ENCODE results near the gene PRKAG2. TPM values are rescaled to one million over a fixed set of nuclear protein-coding genes. Genes with fewer than 3 reads are reported as not detected.

Gene PRKAG2
- total and polyA plus RNA-seq, 2 of the 8 experiments (the other 6 are each of a cell fraction or from before 2014, with no cell fraction given): 7.5 to 18.1 TPM

GRCh38 chr7:151558575-151558974, 318.3 kb downstream of the PRKAG2 start:
- 91% methylated on average over 6 of the region's 6 CpGs; no CpG with 5 or more reads in 1 of the 2 experiments for WGBS, 2 experiments (ENCODE audit: extremely low coverage in 1 of 2, insufficient coverage in 1 of 2, insufficient read length in 1 of 2, insufficient replicate concordance in 2 of 2, low coverage in 1 of 2, low lambda C conversion rate in 2 of 2, missing lambda C conversion rate in 1 of 2)
- H3K9ac ChIP-seq (replicated peaks in 1 of 4; ENCODE audit: extremely low read depth in 1 of 4, low read depth in 3 of 4, low read length in 3 of 4): no peak overlapping the region
- no peaks in the 10 kb centered on the region for H3K27me3 ChIP-seq (replicated peaks in 1 of 4; ENCODE audit: control insufficient read depth in 3 of 4, extremely low read depth in 1 of 4, insufficient read depth in 3 of 4, low read length in 3 of 4)
- H3K4me1 ChIP-seq (replicated peaks in 1 of 4; ENCODE audit: control insufficient read depth in 3 of 4, insufficient read depth in 4 of 4, low read length in 3 of 4): no peaks in the 10 kb centered on the region; a peak in 2 of 7 replicates
- H3K9me3 ChIP-seq (ENCODE audit: insufficient read depth in 2 of 2, low read depth in 1 of 2, low read length in 1 of 2): no peaks in the 10 kb centered on the region
- no peak overlapping the region for H4K8ac ChIP-seq (ENCODE audit: extremely low read depth, insufficient read depth, low read length)
- no peak overlapping the region for H4K91ac ChIP-seq (replicated peaks; ENCODE audit: insufficient read length, low read length)
- no peak overlapping the region for H2AK5ac ChIP-seq (ENCODE audit: low read depth, low read length)
- H2BK15ac ChIP-seq (ENCODE audit: low read length): no peak overlapping the region
- ChIA-PET POLR2A (ENCODE audit: partially characterized antibody) (no interaction called here), CTCF (ENCODE audit: partially characterized antibody) (interaction anchor here (0.7 to 1.0 kb wide), 5 partner anchors 11 to 224 kb away, joined by 3 to 4 read pairs (median 3); no protein-coding TSS in a partner anchor)
- no peak overlapping the region for H3K27ac ChIP-seq (ENCODE audit: low read depth, low read length)
- no peak overlapping the region for H2BK20ac ChIP-seq (ENCODE audit: low read length)
- no peaks in the 10 kb centered on the region for H3K23me2 ChIP-seq (ENCODE audit: low read depth, low read length)
- no peaks in the 10 kb centered on the region for H3K36me3 ChIP-seq (ENCODE audit: control insufficient read depth in 2 of 4, insufficient read depth in 4 of 4, low read length in 3 of 4)
- no peak overlapping the region for H3K4me2 ChIP-seq (ENCODE audit: insufficient read depth in 1 of 2, low read depth in 2 of 2, low read length in 2 of 2)
- no peak for TF ChIP-seq RFX5 (IDR thresholded peaks at IDR 0.05; ENCODE audit: borderline replicate concordance, low read depth, low read length)
- no peak for TF ChIP-seq TEAD4 (IDR thresholded peaks at IDR 0.05; ENCODE audit: low read depth, low read length)
- TF ChIP-seq CHD2 (IDR thresholded peaks at IDR 0.05; ENCODE audit: low read length): no peak
- TF ChIP-seq USF2 (IDR thresholded peaks at IDR 0.05; ENCODE audit: low read length): no peak
- TF ChIP-seq POLR2A (IDR thresholded peaks at IDR 0.05; ENCODE audit: control extremely low read depth in 1 of 2, low read depth in 2 of 2, low read length in 2 of 2): no peak
- TF ChIP-seq SP2 (IDR thresholded peaks at IDR 0.05; ENCODE audit: low read length): no peak
- no peak for TF ChIP-seq POU5F1 (IDR thresholded peaks at IDR 0.05; ENCODE audit: low read depth, low read length)
- TF ChIP-seq SIX5 (IDR thresholded peaks at IDR 0.05; ENCODE audit: low read depth, low read length): no peak
- no peak overlapping the region for H2BK120ac ChIP-seq (replicated peaks; ENCODE audit: low read depth, low read length)
- H3K4ac ChIP-seq (replicated peaks; ENCODE audit: insufficient read length, low read depth, low read length): no peak overlapping the region
- no peaks in the 10 kb centered on the region for H3K79me1 ChIP-seq (ENCODE audit: low read depth, low read length)
- no peak overlapping the region for H3K4me3 ChIP-seq (ENCODE audit: extremely low read depth in 1 of 4, insufficient read depth in 2 of 4, low read depth in 3 of 4, low read length in 4 of 4)
- no peak overlapping the region for H3K23ac ChIP-seq (ENCODE audit: insufficient read length)
- H3K14ac ChIP-seq (ENCODE audit: insufficient read length): no peak overlapping the region
- H2AFZ ChIP-seq (ENCODE audit: low read length): no peak overlapping the region
- FAIRE-seq (no peak), DNase-seq (ENCODE audit: low read depth in 1 of 2, low spot score in 2 of 2) (no peak)
- no peaks in the 10 kb centered on the region for H3K79me2 ChIP-seq (ENCODE audit: control insufficient read depth in 1 of 2, insufficient read depth in 2 of 2, low read length in 2 of 2)
- H2BK12ac ChIP-seq (ENCODE audit: low read depth, low read length): no peak overlapping the region
- no peak overlapping the region for H2BK5ac ChIP-seq (ENCODE audit: low read depth, low read length)
- no peak overlapping the region for H3K18ac ChIP-seq (ENCODE audit: extremely low read depth, low read length)
- no peak overlapping the region for H4K5ac ChIP-seq (ENCODE audit: insufficient read length, low read depth, low read length)
- H3K56ac ChIP-seq (replicated peaks; ENCODE audit: insufficient read length, low read depth, low read length): no peak overlapping the region
- no peaks in the 10 kb centered on the region for H4K20me1 ChIP-seq (replicated peaks in 1 of 2; ENCODE audit: control insufficient read depth in 1 of 2, insufficient read depth in 2 of 2, low read length in 2 of 2)

Data from H1 (cell line).